Effector memory CD8-positive, alpha-beta T cell (primary cell): ENCODE measurements around the gene PNLDC1.
"Not testable (repeated sequence)": the region's sequence is repeated elsewhere in the genome, so short reads cannot be mapped to it uniquely, and the experiment has no call there.

Experiments used
- ATAC-seq: fragments of 150-1000 bp; cut with Tn5 transposase; replicated peaks from 2 replicates; pipeline ENCODE4 v1.10.0; 2021; ENCODE audit warnings: mild to moderate bottlenecking, moderate library complexity
- DNase-seq, 3 experiments: peaks; one replicate each; pipeline ENCODE4 v3.0.0; 2021
- H3K27ac Mint-ChIP-seq, 2 donors: one replicate each; pipeline ENCODE4 v1.8.0; 2022; ENCODE audit warnings: mild to moderate bottlenecking in 2 of 2, mixed read lengths in 2 of 2, moderate library complexity in 2 of 2
- H3K27me3 Mint-ChIP-seq, 2 donors: one replicate each; pipeline ENCODE4 v1.8.0; 2022; ENCODE audit warnings: mixed read lengths in 2 of 2
- H3K36me3 Mint-ChIP-seq: one replicate; pipeline ENCODE4 v1.8.0; 2022; ENCODE audit warnings: mild to moderate bottlenecking, moderate library complexity, mixed read lengths; ENCODE audit not compliant: insufficient read depth
- H3K4me1 Mint-ChIP-seq, 2 donors: one replicate each; pipeline ENCODE4 v1.8.0; 2022; ENCODE audit warnings: low read depth in 2 of 2, mixed read lengths in 2 of 2
- H3K4me3 Mint-ChIP-seq, 2 donors: one replicate each; pipeline ENCODE4 v1.8.0; 2022; ENCODE audit warnings: mild to moderate bottlenecking in 2 of 2, mixed read lengths in 2 of 2, moderate library complexity in 2 of 2
- H3K9me3 Mint-ChIP-seq, 2 donors: one replicate each; pipeline ENCODE4 v1.8.0; 2022; ENCODE audit warnings: mixed read lengths in 2 of 2

Gene PNLDC1

GRCh38 chr6:159790149-159790955 lies 9.7 kb upstream of the PNLDC1 start, which contains the start of gene MRPL18:
Gene MRPL18 (plus strand): TSS chr6:159790467. CDS start chr6:159790588, 121 bp downstream.
- peaks cover 30 to 45% of the 10 kb centered on the region in 2 donors for H3K4me1 Mint-ChIP-seq
- H3K36me3 Mint-ChIP-seq = peaks cover 89% of the 10 kb centered on the region
- H3K27me3 Mint-ChIP-seq = no peaks in the 10 kb centered on the region
- H3K4me3 Mint-ChIP-seq = peak within 1 kb of the TSS; percentile 95 to 100
- DNase-seq (peak; percentile 76 to 78 (median 76)), ATAC-seq (peak; percentile 81)
- peak within 1 kb of the TSS; percentile 92 to 95 for H3K27ac Mint-ChIP-seq
- H3K9me3 Mint-ChIP-seq = no peaks in the 10 kb centered on the region

GRCh38 chr6:159790956-159791598 lies 9.0 kb upstream of the PNLDC1 start:
- Mint-ChIP-seq H3K9me3 (no peaks in the 10 kb centered on the region), H3K27ac (peak overlapping the region; percentile 92 to 95), H3K4me3 (peak overlapping the region; percentile 95 to 100), H3K4me1 (peaks cover 30 to 47% of the 10 kb centered on the region in 2 donors), H3K27me3 (no peaks in the 10 kb centered on the region), H3K36me3 (peaks cover 89% of the 10 kb centered on the region)
- DNase-seq (peak in 1 of 3 experiments; percentile 9), ATAC-seq (no peak)

- H3K9me3 Mint-ChIP-seq, H3K27me3 Mint-ChIP-seq, DNase-seq, H3K27ac Mint-ChIP-seq, H3K4me3 Mint-ChIP-seq, ATAC-seq: not testable (repeated sequence)
- Mint-ChIP-seq H3K4me1 (peaks cover 14 to 35% of the 10 kb centered on the region in 2 donors), H3K36me3 (peaks cover 86% of the 10 kb centered on the region)
These were observed 5.1 kb upstream of the PNLDC1 start for GRCh38 chr6:159794976-159795375.

- Mint-ChIP-seq H3K36me3 (peaks cover 71% of the 10 kb centered on the region), H3K9me3 (no peaks in the 10 kb centered on the region), H3K27ac (peak overlapping the region in 1 of 2 donors; percentile 47), H3K4me3 (no peak overlapping the region), H3K4me1 (peaks cover 4 to 17% of the 10 kb centered on the region in 2 donors), H3K27me3 (no peaks in the 10 kb centered on the region)
- no peak for ATAC-seq
- no peak for DNase-seq
These were observed 2.5 kb upstream of the PNLDC1 start for GRCh38 chr6:159797554-159797953.

- ATAC-seq = no peak
These were observed 1.9 kb downstream of the PNLDC1 start for GRCh38 chr6:159801935-159802334.

GRCh38 chr6:159804504-159804903 lies 4.4 kb downstream of the PNLDC1 start:
- Mint-ChIP-seq H3K27me3 (no peaks in the 10 kb centered on the region), H3K36me3 (peaks cover 5% of the 10 kb centered on the region), H3K9me3 (no peaks in the 10 kb centered on the region), H3K27ac (peak overlapping the region in 1 of 2 donors; percentile 19), H3K4me3 (no peak overlapping the region), H3K4me1 (no peaks in the 10 kb centered on the region)
- ATAC-seq (no peak), DNase-seq (no peak)

More at GRCh38 chr6:159801935-159802334, 1.9 kb downstream of the PNLDC1 start:
- no peaks in the 10 kb centered on the region for H3K27me3 Mint-ChIP-seq
- H3K27ac Mint-ChIP-seq = no peak overlapping the region
- H3K36me3 Mint-ChIP-seq = peaks cover 29% of the 10 kb centered on the region
- H3K9me3 Mint-ChIP-seq = no peaks in the 10 kb centered on the region
- no peaks in the 10 kb centered on the region for H3K4me1 Mint-ChIP-seq
- DNase-seq = no peak
- H3K4me3 Mint-ChIP-seq = no peak overlapping the region

GRCh38 chr6:159805440-159806020 lies 5.5 kb downstream of the PNLDC1 start:
- ATAC-seq (no peak), DNase-seq (no peak)
- H3K27ac Mint-ChIP-seq = no peak overlapping the region
- H3K9me3 Mint-ChIP-seq = no peaks in the 10 kb centered on the region
- H3K36me3 Mint-ChIP-seq = peaks cover 2% of the 10 kb centered on the region
- no peaks in the 10 kb centered on the region for H3K27me3 Mint-ChIP-seq
- H3K4me1 Mint-ChIP-seq = no peaks in the 10 kb centered on the region
- H3K4me3 Mint-ChIP-seq = no peak overlapping the region

GRCh38 chr6:159806021-159806458 lies 6.0 kb downstream of the PNLDC1 start:
- no peaks in the 10 kb centered on the region for H3K4me1 Mint-ChIP-seq
- no peaks in the 10 kb centered on the region for H3K27me3 Mint-ChIP-seq
- H3K36me3 Mint-ChIP-seq = no peaks in the 10 kb centered on the region
- no peak overlapping the region for H3K4me3 Mint-ChIP-seq
- no peak overlapping the region for H3K27ac Mint-ChIP-seq
- ATAC-seq = no peak
- no peak for DNase-seq
- no peaks in the 10 kb centered on the region for H3K9me3 Mint-ChIP-seq

GRCh38 chr6:159807150-159807858 lies 7.2 kb downstream of the PNLDC1 start:
- no peaks in the 10 kb centered on the region for H3K27me3 Mint-ChIP-seq
- H3K4me1 Mint-ChIP-seq = no peaks in the 10 kb centered on the region
- no peaks in the 10 kb centered on the region for H3K9me3 Mint-ChIP-seq
- DNase-seq (no peak), ATAC-seq (no peak)
- H3K27ac Mint-ChIP-seq = no peak overlapping the region
- no peak overlapping the region for H3K4me3 Mint-ChIP-seq
- H3K36me3 Mint-ChIP-seq = no peaks in the 10 kb centered on the region

- no peaks in the 10 kb centered on the region for H3K9me3 Mint-ChIP-seq
These were observed 8.6 kb downstream of the PNLDC1 start for GRCh38 chr6:159808647-159809046.

GRCh38 chr6:159809149-159809548 lies 9.1 kb downstream of the PNLDC1 start:
- no peaks in the 10 kb centered on the region for H3K4me1 Mint-ChIP-seq
- H3K9me3 Mint-ChIP-seq = no peaks in the 10 kb centered on the region
- DNase-seq (no peak), ATAC-seq (no peak)
- H3K4me3 Mint-ChIP-seq = no peak overlapping the region
- H3K36me3 Mint-ChIP-seq = no peaks in the 10 kb centered on the region
- H3K27me3 Mint-ChIP-seq = no peaks in the 10 kb centered on the region
- H3K27ac Mint-ChIP-seq = peak overlapping the region in 1 of 2 donors; percentile 33

More at GRCh38 chr6:159808647-159809046, 8.6 kb downstream of the PNLDC1 start:
- Mint-ChIP-seq H3K4me1 (no peaks in the 10 kb centered on the region), H3K27me3 (no peaks in the 10 kb centered on the region), H3K27ac (no peak overlapping the region), H3K36me3 (no peaks in the 10 kb centered on the region), H3K4me3 (no peak overlapping the region)
- ATAC-seq (no peak), DNase-seq (no peak)

- H3K4me1 Mint-ChIP-seq = no peaks in the 10 kb centered on the region
- H3K27ac Mint-ChIP-seq = no peak overlapping the region
- no peaks in the 10 kb centered on the region for H3K9me3 Mint-ChIP-seq
- no peak overlapping the region for H3K4me3 Mint-ChIP-seq
- H3K36me3 Mint-ChIP-seq = no peaks in the 10 kb centered on the region
- no peak for ATAC-seq
- no peaks in the 10 kb centered on the region for H3K27me3 Mint-ChIP-seq
- no peak for DNase-seq
These were observed 13.7 kb downstream of the PNLDC1 start for GRCh38 chr6:159813781-159814180.

GRCh38 chr6:159815410-159815809 lies 15.3 kb downstream of the PNLDC1 start:
- DNase-seq = no peak
- no peaks in the 10 kb centered on the region for H3K27me3 Mint-ChIP-seq
- no peaks in the 10 kb centered on the region for H3K36me3 Mint-ChIP-seq
- H3K27ac Mint-ChIP-seq = no peak overlapping the region
- no peak for ATAC-seq
- no peak overlapping the region for H3K4me3 Mint-ChIP-seq
- H3K4me1 Mint-ChIP-seq = peaks cover 12 to 13% of the 10 kb centered on the region in 2 donors
- H3K9me3 Mint-ChIP-seq = no peaks in the 10 kb centered on the region
